22Rv1 (cell line): Measurements from ENCODE around the gene PCDHA2.

Experiments
- ZFX ChIP-seq: fragments of 450-650 bp; IDR thresholded peaks from 2 replicates; pipeline ENCODE4 v1.6.1; 2017; ENCODE audit warnings: antibody characterized with exemption, borderline replicate concordance
- TF ChIP-seq, protein P1 (sequence below): fragments of 450-650 bp; IDR thresholded peaks from 2 replicates; pipeline ENCODE4 v1.5.1; 2017; ENCODE audit warnings: mild to moderate bottlenecking

GRCh38 chr5:140802781-140803271 lies 8.2 kb downstream of the PCDHA2 start:
- TF ChIP-seq ZFX, result no peak
- TF ChIP-seq, protein P1, sequence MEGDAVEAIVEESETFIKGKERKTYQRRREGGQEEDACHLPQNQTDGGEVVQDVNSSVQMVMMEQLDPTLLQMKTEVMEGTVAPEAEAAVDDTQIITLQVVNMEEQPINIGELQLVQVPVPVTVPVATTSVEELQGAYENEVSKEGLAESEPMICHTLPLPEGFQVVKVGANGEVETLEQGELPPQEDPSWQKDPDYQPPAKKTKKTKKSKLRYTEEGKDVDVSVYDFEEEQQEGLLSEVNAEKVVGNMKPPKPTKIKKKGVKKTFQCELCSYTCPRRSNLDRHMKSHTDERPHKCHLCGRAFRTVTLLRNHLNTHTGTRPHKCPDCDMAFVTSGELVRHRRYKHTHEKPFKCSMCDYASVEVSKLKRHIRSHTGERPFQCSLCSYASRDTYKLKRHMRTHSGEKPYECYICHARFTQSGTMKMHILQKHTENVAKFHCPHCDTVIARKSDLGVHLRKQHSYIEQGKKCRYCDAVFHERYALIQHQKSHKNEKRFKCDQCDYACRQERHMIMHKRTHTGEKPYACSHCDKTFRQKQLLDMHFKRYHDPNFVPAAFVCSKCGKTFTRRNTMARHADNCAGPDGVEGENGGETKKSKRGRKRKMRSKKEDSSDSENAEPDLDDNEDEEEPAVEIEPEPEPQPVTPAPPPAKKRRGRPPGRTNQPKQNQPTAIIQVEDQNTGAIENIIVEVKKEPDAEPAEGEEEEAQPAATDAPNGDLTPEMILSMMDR, result no peak
